Measurements from ENCODE around the gene ASAP2.

The ASAP2 gene

DNA sequence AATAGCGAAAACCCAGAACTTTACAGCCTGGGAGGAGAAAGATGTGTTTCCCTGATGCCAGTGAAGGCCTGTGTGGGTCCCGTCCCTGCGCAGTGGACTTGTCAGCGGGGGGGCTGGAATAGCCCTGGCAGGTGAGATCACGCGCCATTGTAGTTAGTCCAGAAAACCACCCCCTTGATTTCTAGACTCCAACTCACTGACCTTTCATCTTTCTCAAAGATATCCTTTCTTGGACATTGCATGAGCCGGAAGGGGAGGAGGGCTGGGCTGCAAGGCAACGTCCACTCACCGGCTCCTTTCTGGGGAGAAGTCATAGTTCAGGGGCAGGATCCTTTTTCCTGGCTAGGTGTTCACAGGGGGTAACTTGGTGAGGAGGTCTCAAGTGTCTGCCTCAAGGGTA, 22.3 kb upstream of the ASAP2 start:
- DNase-seq, result no peak

DNA sequence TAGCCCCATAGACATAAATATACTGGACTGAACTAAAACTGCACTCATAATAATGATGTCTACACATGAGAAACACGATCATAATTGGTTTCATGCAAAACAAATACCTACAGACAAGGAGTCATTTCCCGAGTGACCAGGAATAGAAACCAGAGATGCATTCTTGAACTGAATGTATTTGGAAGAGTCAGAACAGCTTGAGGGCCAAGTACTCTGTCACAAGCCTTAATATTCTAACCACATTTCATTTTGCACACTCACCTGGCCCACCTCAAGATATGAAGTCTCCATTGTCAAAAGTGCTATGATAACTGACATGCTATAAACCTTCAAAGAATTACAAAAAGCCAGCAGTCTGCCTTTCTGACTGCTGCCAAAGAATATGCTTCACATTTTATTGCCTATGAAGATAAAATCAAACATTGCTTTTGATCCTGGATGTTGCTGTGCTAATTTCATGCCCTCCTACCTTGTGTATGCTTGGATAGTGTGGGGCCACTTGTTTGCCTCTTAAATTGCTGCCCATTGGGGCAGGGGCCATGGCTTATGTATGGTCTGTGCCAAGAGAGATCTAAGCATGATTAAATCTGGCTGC, 18.9 kb upstream of the ASAP2 start:
- no peak for DNase-seq

DNA sequence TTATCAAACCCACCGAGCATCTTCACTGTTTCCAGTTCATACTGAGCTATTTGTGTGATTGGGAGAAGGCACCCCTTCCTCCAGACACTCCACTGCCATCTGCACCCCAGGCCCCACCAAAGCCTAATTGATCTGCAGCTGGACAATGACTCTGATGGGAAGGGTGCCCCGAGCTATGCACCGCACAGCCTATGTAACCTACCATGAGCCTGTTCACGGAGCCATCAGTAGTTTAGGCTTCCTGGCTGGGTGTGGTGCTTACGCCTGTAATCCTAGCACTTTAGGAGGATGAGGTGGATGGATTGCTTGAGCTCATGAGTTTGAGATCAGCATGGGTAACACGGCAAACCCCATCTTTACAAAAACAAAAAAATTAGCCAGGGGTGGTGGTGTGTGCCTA, 17.8 kb upstream of the ASAP2 start:
- DNase-seq, result no peak

DNA sequence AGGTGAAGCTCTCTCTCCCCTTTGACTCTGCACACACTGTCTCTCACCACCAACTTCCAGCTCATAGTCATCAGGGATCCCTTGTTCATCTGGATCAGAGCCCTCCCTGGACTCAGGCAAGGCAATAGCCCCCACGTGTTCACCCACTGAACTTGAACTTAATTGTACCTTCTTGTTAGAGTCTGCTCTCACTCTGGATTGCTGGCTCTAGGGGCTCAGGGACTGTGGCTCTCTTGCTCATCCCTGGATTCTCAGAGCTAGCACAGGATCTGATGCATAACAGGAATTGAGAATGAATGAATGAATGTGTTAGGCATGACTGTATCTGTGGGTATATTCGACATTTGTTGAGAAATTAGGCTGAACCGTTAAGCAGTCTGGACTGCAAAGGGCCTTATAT, 16.7 kb upstream of the ASAP2 start:
- DNase-seq, result no peak

DNA sequence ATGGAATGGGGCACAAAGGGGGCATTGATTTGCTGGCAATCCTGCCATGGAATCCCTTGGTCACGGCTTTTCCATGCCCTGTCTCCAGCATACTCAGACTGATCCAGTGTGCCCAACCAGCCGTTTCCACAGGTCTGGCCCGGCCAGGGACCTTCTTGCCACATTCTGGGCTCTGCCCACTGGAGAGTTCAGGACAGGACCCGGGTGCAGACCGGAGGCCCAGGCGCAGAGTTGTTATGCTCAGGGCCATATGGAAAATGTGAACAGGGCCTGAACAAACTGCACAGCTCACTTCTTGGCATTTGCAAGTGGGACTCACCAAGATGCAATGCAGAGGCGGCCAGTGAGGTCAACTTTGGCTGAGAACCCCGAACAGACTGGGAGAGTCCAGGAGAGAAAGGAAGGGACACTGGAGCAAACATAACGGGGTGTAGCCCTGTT, 15.6 kb upstream of the ASAP2 start:
- peak; percentile 55 for DNase-seq

DNA sequence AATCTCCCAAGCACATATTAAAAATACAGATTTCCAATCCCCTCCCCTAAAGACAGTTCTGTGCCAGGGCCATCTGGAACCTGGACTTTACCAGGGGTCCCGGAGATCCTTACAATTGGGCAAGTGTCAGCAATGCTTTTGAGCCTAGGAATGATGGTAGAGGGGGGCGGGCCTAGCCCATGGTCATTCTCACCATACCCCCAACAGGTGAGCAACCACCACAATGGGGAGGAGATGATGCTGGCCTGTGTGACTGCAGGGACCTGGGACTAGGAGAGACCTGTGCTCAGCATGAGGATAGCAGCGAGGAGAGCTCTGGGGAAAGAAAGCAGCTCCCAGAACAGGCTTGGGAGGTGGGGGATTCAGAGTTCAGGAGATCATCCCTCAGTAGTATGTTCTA, 13.9 kb upstream of the ASAP2 start:
- DNase-seq, result no peak

DNA sequence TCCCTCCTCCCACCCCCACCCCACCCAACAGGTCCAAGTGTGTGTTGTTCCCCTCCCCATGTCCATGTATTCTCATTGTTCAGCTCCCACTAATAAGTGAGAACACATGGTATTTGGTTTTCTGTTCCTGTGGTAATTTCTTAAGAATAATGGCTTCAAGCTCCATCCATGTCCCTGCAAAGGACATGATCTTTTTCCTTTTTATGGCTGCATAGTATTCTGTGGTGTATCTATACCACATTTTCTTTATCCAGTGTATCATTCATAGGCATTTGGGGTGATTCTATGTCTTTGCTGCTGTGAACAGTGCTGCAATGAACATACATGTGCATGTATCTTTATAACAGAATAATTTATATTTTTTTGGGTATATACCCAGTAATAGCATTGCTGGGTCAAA, 12.3 kb upstream of the ASAP2 start:
- no peak for DNase-seq

DNA sequence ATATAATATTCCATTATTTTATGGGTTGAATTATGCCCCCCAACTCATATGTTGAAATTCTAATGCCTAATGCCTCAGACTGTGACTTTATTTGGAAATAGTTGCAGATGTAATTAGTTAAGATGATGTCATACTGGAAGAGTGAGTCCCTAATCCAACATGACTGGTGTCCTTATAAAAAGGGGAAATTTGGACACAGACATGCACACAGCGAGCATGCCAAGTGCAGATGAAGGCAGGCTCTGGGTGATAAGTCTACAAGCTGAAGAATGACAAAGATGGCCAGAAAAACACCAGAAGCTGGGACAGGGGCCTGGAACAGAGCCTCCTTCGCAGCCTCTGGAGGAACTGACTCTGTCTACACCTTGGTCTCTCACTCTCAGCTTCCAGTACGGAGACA, 10.0 kb upstream of the ASAP2 start:
- peak; percentile 63 for DNase-seq

DNA sequence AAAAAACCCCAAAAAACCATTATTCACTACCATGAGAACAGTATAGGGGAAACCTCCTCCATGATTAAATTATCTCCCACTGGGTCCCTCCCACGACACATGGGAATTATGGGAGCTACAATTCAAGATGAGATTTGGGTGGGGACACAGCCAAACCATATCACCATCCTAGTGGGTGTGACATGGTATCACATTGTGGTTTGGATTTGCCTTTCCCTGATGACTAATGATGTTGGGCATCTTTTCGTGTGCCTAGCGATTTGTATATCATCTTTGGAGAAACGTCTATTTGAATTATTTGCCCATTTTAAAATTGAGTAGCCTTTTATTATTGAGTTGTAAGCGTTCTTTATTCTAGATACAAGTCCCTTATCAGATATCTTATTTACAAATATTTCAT, 8.7 kb upstream of the ASAP2 start:
- no peak for DNase-seq

DNA sequence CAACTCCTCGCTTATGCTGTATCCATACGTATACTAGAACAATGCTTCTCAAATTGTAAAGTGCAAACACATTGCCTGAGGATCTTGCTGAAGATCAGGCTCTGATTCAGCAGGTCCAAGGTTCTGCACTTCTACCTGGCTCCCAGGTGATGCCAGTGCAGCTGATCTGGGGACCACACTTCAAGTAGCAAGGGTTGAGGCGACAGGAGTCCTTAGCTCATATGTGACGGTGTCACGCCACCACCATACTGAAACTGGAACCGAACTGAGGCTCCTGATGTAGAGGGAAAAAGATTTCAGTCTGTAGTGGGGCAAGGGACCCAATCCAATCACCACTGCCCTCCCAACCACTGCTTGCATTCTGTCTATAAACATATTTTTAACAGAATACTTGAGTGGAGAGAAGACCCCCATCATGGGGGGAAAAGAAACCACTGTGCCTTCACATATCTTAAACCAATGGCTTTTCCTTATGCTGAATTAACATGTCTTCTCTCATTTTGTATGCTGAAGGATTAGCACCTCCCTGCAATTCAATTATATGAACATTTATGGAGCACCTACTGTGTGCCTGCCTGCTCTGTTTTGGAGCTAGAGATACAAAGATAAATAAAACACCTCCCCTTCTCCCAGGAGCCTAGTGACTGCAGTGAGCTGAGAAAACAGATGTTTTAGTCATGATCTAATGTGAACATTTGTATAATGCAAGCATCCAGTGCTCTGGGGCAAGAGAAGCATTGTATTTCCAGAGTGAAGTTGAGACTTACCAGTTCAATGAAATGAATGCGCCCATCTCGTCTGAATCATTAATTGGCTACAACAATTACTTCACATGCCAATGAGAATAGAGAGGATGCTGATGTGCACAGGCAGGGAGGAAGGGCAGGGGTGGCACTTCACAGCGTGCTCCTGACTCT, 6.6 kb upstream of the ASAP2 start:
- DNase-seq, result no peak

DNA sequence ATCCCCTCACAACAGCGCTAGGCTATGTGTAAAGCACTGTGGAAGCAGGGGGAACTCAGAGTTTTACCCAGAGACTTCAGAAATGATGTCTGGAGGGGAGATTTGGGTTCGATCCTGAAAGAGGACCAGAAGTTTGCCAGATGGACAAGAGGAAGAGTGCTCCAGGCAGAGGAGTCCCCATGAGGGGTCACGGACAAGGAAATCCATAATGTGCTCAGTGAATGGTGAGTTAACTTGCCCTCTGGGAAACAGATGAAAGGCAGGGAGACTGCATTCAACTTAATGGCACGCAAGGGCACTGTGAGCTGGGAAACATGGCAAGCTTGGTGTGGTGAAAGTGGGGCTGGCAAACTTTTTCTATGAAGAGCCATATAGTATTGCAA, 6.0 kb upstream of the ASAP2 start:
- no peak for DNase-seq

DNA sequence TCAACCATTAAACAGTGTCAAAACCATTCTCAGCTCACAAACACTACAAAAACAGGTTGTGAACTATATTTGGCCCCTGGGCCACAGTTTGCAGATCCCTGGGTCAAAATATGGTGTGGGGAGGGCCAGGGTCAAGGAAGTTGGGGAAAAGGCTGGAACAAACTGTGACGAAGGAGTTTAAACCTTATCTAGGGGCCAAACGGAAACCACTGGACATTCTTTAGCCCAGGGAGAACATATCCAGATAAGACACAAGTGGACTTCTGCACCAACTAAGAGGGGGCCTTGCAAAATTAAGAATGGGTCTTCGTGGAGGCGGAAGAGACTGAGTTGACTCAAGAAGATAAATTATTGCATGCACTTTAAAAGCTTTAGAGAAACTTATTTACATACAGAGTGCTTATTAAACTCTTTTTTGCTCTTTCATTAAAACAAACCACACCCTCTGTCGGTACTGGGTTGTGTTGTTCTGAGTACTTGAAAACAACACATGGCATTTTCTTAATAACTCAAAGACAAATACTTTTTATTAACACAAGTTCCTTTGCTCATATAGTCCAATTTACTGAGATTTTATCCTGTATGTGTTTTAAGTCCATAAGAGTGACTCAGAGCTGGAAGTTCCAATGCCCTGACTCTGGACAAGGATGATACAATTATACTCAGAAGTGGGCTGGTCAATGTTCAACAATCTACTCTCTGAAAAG, 5.3 kb upstream of the ASAP2 start:
- DNase-seq, result no peak

DNA sequence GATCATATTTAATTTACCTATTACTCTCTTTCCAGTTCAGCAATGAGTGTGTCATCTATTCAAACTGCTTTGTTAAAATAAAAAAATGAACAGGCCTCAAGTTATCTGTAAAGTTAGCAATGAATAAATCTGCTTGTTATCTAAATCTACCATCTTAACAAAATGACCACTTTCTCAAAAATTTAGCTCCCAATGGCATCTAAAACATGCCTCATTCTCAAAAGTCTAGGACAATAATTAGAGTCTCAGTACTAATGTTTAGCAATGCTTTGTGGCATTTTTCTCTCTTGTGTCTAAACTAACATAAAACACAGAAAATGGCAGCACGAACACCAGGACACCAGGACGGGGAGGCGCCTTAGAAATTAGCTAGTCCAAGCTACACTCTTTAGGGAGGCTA, 3.6 kb upstream of the ASAP2 start:
- DNase-seq, result no peak

DNA sequence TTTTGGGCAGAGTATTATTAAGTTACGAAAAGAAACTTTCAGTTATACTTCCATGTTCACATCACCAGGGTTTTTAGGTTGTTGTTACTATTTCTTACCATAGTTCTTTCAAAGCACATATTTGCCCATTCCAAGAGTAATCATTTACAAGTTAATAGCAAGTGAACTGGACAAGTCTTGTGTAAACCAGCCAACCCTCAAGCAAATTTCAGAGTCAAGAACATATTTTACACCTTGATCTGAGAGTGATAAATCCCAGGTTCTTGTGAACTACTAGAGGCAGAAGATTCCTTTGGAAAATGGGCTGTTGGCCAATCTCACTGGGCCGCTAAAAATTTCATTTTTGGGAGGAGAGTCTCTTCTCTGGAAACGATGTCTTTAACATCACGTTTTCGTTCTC, 2.7 kb upstream of the ASAP2 start:
- DNase-seq, result no peak

DNA sequence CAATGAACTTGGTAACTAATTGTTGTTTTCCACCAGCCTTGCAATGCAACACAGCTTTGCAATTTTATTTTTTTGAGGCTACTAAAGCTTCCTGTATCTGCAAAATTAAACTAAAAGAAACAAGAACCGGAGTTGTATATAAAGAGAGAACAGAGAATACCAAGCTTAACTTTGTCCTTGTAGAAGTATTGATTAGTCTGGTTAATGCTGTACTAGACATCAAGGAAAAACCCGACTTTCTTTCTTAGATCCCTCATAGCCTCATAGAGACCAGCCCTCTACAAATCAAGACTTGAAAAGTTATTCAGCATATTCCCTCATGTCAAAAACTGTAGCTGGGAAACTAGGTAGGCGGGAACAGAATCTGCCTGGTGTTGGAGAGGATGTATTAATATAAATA, 1.7 kb upstream of the ASAP2 start:
- no peak for DNase-seq

DNA sequence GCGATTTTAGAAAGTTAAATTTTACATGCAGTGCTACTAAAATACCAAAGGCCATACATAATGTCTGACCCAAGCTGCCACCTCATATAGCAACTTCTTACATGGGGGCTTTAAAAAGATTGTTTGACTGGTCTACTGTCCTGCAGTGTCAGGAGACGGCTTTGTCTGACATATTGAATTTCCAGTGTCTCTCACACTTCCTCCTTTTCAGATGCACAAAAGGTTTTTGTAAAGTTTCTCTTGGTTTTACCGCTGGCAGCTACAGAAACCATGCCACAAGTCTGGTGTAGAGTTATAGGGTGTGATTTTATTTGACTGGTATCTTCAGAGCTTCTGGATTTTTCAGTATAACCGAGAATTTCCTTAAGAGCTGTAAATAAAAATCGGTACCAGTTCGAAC, 1.1 kb upstream of the ASAP2 start:
- DNase-seq, result peak; percentile 36

DNA sequence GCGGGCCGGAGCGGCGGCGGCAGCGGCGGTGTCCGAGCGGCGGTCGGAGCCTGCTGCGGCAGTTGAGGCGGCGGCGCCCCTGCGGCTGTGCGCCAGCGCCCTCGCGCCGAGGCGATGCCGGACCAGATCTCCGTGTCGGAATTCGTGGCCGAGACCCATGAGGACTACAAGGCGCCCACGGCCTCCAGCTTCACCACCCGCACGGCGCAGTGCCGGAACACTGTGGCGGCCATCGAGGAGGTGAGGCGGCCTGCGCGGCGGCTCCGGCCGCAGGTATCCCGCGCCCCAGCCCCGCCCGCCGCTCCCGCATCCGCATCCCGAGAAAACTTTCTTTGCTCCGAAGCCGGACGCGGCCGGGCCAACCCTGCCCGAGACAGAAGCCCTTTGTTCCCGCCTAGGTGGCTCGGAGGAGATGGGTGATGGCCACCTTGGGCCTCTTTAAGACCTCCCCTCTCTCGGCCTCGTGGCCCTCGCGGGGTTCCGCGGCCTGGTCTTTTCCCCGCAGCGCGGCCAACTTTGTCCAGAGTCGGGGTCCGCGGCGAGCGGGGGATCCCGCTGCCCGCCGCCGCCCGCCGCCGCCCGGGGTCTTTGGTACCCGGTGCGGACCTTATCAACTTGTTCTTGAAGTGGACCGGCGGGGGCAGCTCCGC, 504 bp downstream of the ASAP2 start:
- peak; percentile 49 for DNase-seq

DNA sequence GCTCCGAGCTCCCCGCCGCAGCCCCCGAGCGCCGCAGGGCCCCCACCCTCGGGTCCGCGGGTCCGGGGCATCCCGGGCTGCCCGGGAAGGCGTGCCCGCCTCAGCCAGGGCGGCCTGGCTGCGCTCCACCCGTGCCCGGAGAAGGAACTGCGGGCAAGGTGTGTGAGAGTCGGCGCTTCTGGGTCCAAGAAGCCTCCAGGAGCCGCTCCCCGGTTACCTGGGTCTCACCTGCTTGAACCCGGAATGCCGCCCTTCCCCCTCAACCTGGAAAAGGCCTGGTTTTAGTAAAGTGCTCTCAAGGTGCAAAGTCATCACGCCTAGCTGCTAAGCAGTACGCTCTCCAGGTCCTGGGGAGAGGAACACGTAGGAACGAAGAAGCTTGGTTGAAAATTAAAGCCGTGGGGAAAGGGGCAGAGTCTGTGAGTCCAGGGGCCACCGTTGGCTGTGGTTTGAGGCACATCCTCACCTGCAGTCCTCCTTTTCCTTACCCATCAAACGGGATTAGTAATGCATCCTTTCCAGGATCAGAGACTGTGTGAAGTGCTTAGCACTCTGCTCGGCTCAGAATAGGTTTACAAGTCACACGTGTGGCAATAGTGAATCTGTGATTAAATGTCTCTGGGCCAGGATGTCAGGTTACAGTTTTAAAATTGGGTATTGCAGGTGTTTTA, 1.2 kb downstream of the ASAP2 start:
- no peak for DNase-seq

DNA sequence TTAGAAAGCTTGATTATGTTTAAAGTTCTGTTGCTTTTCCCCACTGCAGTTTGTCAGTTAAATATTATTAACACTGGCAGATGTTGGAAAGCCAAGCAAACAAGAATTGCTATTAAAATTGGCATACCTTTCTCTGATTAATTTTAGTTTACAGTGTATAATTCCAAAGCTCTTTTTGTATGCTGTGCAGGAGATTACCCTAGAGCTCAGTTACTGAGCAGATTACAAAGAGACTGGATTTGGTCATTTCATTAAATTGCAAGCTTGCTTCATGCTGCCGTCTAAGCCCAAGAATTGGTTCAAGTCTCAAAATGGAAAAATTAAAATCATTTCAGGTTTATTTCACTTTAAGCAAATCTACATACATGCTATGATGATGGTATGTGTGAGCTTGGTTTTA, 2.3 kb downstream of the ASAP2 start:
- no peak for DNase-seq

DNA sequence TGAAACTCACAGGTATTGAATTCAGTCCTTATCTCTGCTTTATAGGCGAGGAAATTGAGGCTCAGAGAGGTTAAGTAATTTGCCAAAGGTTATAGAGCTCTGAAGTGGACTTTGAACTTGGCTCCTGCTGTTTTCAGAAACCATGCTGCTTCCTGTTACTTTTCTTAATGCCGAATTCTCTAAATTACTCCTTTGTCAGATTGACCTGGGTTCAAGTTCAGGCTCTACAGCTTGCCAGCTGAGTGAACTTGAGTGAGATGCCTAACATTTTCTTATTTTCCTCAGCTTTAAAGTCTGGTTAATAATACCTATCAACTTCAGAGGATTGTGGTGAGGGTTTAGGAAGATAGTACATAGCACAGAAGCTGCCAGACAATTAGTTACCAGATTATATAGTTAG, 3.4 kb downstream of the ASAP2 start:
- DNase-seq, result no peak

DNA sequence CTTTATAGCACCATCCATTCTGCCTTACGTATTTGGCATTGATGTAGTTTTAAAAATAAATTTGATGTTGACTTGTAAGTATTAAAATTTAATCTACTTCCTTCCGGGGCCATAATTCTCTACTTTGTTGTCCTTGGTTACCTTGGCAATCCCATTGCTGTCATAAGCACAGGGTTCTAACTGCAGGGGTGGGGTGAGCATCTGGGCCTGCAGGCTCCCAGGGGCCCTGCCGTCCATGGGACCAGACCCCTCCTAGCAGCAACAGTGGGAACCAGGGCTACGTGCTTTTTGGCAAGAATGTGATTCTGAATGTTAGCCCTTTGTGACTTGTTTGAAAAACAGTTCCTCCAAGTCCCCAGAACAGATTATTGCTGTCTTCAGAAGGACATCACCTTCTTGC, 4.9 kb downstream of the ASAP2 start:
- no peak for DNase-seq

DNA sequence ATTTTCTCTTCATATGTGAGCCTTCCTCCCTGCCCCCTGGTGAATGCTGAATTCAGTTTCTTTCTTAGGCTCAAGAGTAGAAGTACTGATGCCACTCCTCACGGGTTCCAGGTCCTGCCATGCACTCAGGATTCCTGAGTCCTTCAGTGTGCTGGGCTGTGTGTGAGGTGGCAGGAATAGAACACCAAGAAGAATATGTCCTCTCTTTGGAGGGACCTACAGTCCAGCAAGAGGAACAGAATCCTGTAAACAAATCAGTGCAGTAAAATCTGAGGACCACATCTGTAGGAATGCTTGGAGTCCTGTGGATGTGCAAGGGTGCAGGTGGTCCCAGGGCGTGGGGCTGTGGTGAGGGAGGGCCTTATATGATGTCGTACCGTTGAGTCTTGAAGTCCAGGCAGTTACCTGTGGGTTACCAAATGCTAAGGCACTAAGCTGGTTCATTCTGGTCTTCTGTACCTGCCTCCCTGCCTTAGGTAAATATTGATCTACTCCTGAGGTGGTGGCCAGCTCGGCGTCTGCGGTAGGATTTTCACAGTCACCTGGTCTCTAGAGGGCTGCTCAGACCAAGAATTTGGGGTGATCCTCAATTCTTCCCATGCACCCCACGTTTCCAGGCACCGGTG, 5.5 kb downstream of the ASAP2 start:
- DNase-seq, result no peak

Data from inflammatory macrophage treated with lipopolysaccharide for 4 hours (primary cell).